Activated naive CD4-positive, alpha-beta T cell treated with anti-CD3 and anti-CD28 coated beads for 36 hours (primary cell): ENCODE data around the gene CIDEB. TPM values are rescaled to one million over a fixed set of nuclear protein-coding genes. Genes with fewer than 3 reads are reported as not detected.
A peak's percentile ranks its signal among the peaks of the same experiment; 100 is the strongest.
"Not testable (repeated sequence)": the region's sequence is repeated elsewhere in the genome, so short reads cannot be mapped to it uniquely, and the experiment has no call there.

Source experiments
- CTCF ChIA-PET: fragments of 350-600 bp; sonication (Branson Sonifier 250); formaldehyde crosslinking; loops from one replicate; lab custom pipeline; 2021; ENCODE audit warnings: antibody characterized with exemption; lab: Charles Lee
- DNase-seq: peaks from one replicate; pipeline ENCODE4 v3.0.0-alpha.2; 2020
- H3K27ac Mint-ChIP-seq: one replicate; pipeline ENCODE4 v1.8.0; 2021; ENCODE audit warnings: mild to moderate bottlenecking, mixed read lengths
- H3K27me3 Mint-ChIP-seq: one replicate; pipeline ENCODE4 v1.8.0; 2021; ENCODE audit warnings: low read depth, mixed read lengths
- H3K36me3 Mint-ChIP-seq: one replicate; pipeline ENCODE4 v1.8.0; 2021; ENCODE audit warnings: low read depth, mixed read lengths
- H3K4me1 Mint-ChIP-seq: one replicate; pipeline ENCODE4 v1.8.0; 2021; ENCODE audit warnings: low read depth, mixed read lengths
- H3K4me3 Mint-ChIP-seq: one replicate; pipeline ENCODE4 v1.8.0; 2021; ENCODE audit warnings: mild to moderate bottlenecking, moderate library complexity, mixed read lengths
- H3K9me3 Mint-ChIP-seq: one replicate; pipeline ENCODE4 v1.8.0; 2021; ENCODE audit warnings: mixed read lengths
- intact Hi-C: fragments of 100-400 bp; cut with micrococcal nuclease; formaldehyde crosslinking; loops from one replicate; pipeline ENCODE4 v1.15.1; 2023
- total RNA-seq, 2 experiments: library from RNA; stranded (reverse); gene quantifications; one replicate each; pipeline ENCODE4 v1.2.3, GENCODE V29; 2021

Gene CIDEB
- total RNA-seq, result 10 to 100 TPM; 10.9 to 15.1 TPM

GRCh38 chr14:24307575-24308341 is at the start of gene CIDEB:
Gene CIDEB, minus strand, starts transcription at chr14:24307977. Its CDS starts 119 bp downstream, at chr14:24307858.
- DNase-seq, result peak; percentile 83
- intact Hi-C loops, result loop anchor here (1.0 kb wide), 7 partner anchors 8 to 249 kb away; partner anchors contain the start of genes DCAF11, DHRS1, MDP1 and NOP9
- peak within 1 kb of the TSS; percentile 25 for H3K27ac Mint-ChIP-seq
- no peaks in the 10 kb centered on the region for H3K9me3 Mint-ChIP-seq
- H3K4me1 Mint-ChIP-seq, result peaks cover 39% of the 10 kb centered on the region
- no peak within 1 kb of the TSS for H3K4me3 Mint-ChIP-seq
- CTCF ChIA-PET, result interaction anchor here (0.6 to 8.5 kb wide), 47 partner anchors 8 to 249 kb away, joined by 3 to 121 read pairs (median 5); partner anchors contain the start of genes ADCY4, CHMP4A, DHRS1 and GMPR2
- no peaks in the 10 kb centered on the region for H3K27me3 Mint-ChIP-seq
- H3K36me3 Mint-ChIP-seq, result peaks cover 34% of the 10 kb centered on the region

GRCh38 chr14:24356208-24356607 is 48.4 kb upstream of the CIDEB start:
- Mint-ChIP-seq H3K4me1 (peaks cover 8% of the 10 kb centered on the region), H3K36me3 (no peaks in the 10 kb centered on the region), H3K4me3 (no peak overlapping the region), H3K27ac (no peak overlapping the region), H3K27me3 (peaks cover 18% of the 10 kb centered on the region), H3K9me3 (no peaks in the 10 kb centered on the region)
- CTCF ChIA-PET, result interaction anchor here (0.6 kb wide), 1 partner anchor 69 kb away, joined by 4 read pairs; no protein-coding TSS in a partner anchor
- intact Hi-C loops, result no loop called here
- no peak for DNase-seq

- intact Hi-C loops, result no loop called here
- peaks cover 23% of the 10 kb centered on the region for H3K27me3 Mint-ChIP-seq
- no peak overlapping the region for H3K4me3 Mint-ChIP-seq
- H3K4me1 Mint-ChIP-seq, result peaks cover 8% of the 10 kb centered on the region
- H3K9me3 Mint-ChIP-seq, result no peaks in the 10 kb centered on the region
- H3K27ac Mint-ChIP-seq, result no peak overlapping the region
- DNase-seq, result no peak
- no peaks in the 10 kb centered on the region for H3K36me3 Mint-ChIP-seq
- CTCF ChIA-PET, result interaction anchor here (0.6 kb wide), 1 partner anchor 81 kb away, joined by 3 read pairs; no protein-coding TSS in a partner anchor
These were observed 47.2 kb upstream of the CIDEB start for GRCh38 chr14:24355009-24355408.

GRCh38 chr14:24354482-24354825 is 46.7 kb upstream of the CIDEB start:
- H3K27me3 Mint-ChIP-seq, result peaks cover 29% of the 10 kb centered on the region
- CTCF ChIA-PET, result interaction anchor here (0.6 kb wide), 1 partner anchor 81 kb away, joined by 3 read pairs; no protein-coding TSS in a partner anchor

GRCh38 chr14:24353559-24354481 is 46.0 kb upstream of the CIDEB start:
- intact Hi-C loops, result no loop called here
- no peak overlapping the region for H3K4me3 Mint-ChIP-seq
- H3K27ac Mint-ChIP-seq, result no peak overlapping the region
- no peak for DNase-seq
- H3K27me3 Mint-ChIP-seq, result peaks cover 31% of the 10 kb centered on the region
- peaks cover 8% of the 10 kb centered on the region for H3K4me1 Mint-ChIP-seq
- H3K9me3 Mint-ChIP-seq, result no peaks in the 10 kb centered on the region
- H3K36me3 Mint-ChIP-seq, result no peaks in the 10 kb centered on the region
- CTCF ChIA-PET, result no interaction called here

More at GRCh38 chr14:24354482-24354825, 46.7 kb upstream of the CIDEB start:
- H3K27ac Mint-ChIP-seq, H3K4me3 Mint-ChIP-seq, H3K36me3 Mint-ChIP-seq, H3K9me3 Mint-ChIP-seq, H3K4me1 Mint-ChIP-seq, intact Hi-C loops, DNase-seq: not testable (repeated sequence)

- H3K27ac Mint-ChIP-seq, result no peak overlapping the region
- DNase-seq, result no peak
- no peaks in the 10 kb centered on the region for H3K36me3 Mint-ChIP-seq
- H3K4me3 Mint-ChIP-seq, result no peak overlapping the region
- CTCF ChIA-PET, result interaction anchor here (0.7 to 1.8 kb wide), 5 partner anchors 18 to 86 kb away, joined by 3 to 11 read pairs (median 5); no protein-coding TSS in a partner anchor
- H3K27me3 Mint-ChIP-seq, result peaks cover 31% of the 10 kb centered on the region
- H3K9me3 Mint-ChIP-seq, result no peaks in the 10 kb centered on the region
- intact Hi-C loops, result no loop called here
- peaks cover 8% of the 10 kb centered on the region for H3K4me1 Mint-ChIP-seq
These were observed 43.7 kb upstream of the CIDEB start for GRCh38 chr14:24351517-24351916.

GRCh38 chr14:24349742-24350141 is 42.0 kb upstream of the CIDEB start:
- Mint-ChIP-seq H3K36me3 (no peaks in the 10 kb centered on the region), H3K4me3 (no peak overlapping the region), H3K4me1 (peaks cover 8% of the 10 kb centered on the region), H3K27me3 (peaks cover 37% of the 10 kb centered on the region), H3K9me3 (no peaks in the 10 kb centered on the region), H3K27ac (no peak overlapping the region)
- DNase-seq, result no peak
- intact Hi-C loops, result no loop called here
- CTCF ChIA-PET, result interaction anchor here (0.7 to 1.2 kb wide), 2 partner anchors 16 to 19 kb away, joined by 4 to 6 read pairs; no protein-coding TSS in a partner anchor

- CTCF ChIA-PET, result interaction anchor here (0.6 to 5.3 kb wide), 5 partner anchors 11 to 83 kb away, joined by 5 to 34 read pairs (median 8); partner anchors contain the start of genes ADCY4, CBLN3 and KHNYN
- DNase-seq, result no peak
These were observed 40.4 kb upstream of the CIDEB start for GRCh38 chr14:24348186-24348585.

GRCh38 chr14:24347134-24347533 is 39.4 kb upstream of the CIDEB start:
- no peak overlapping the region for H3K27ac Mint-ChIP-seq
- no peaks in the 10 kb centered on the region for H3K9me3 Mint-ChIP-seq
- no peaks in the 10 kb centered on the region for H3K4me1 Mint-ChIP-seq
- intact Hi-C loops, result no loop called here
- no peak for DNase-seq
- H3K27me3 Mint-ChIP-seq, result peaks cover 31% of the 10 kb centered on the region
- H3K36me3 Mint-ChIP-seq, result no peaks in the 10 kb centered on the region
- H3K4me3 Mint-ChIP-seq, result no peak overlapping the region
- CTCF ChIA-PET, result interaction anchor here (0.6 to 5.3 kb wide), 5 partner anchors 13 to 261 kb away, joined by 3 to 34 read pairs (median 4); partner anchors contain the start of genes ADCY4, CBLN3 and KHNYN

More at GRCh38 chr14:24348186-24348585, 40.4 kb upstream of the CIDEB start:
- Mint-ChIP-seq H3K4me1 (no peaks in the 10 kb centered on the region), H3K36me3 (no peaks in the 10 kb centered on the region), H3K4me3 (no peak overlapping the region), H3K9me3 (no peaks in the 10 kb centered on the region), H3K27ac (no peak overlapping the region), H3K27me3 (peaks cover 34% of the 10 kb centered on the region)
- intact Hi-C loops, result no loop called here

- intact Hi-C loops, result no loop called here
- H3K4me3 Mint-ChIP-seq, result no peak overlapping the region
- CTCF ChIA-PET, result interaction anchor here (1.2 to 5.3 kb wide), 4 partner anchors 10 to 92 kb away, joined by 3 to 34 read pairs (median 12); partner anchors contain the start of genes ADCY4, CBLN3 and KHNYN
- H3K27me3 Mint-ChIP-seq, result peaks cover 8% of the 10 kb centered on the region
- no peak for DNase-seq
- peaks cover 10% of the 10 kb centered on the region for H3K4me1 Mint-ChIP-seq
- no peak overlapping the region for H3K27ac Mint-ChIP-seq
- no peaks in the 10 kb centered on the region for H3K36me3 Mint-ChIP-seq
- no peaks in the 10 kb centered on the region for H3K9me3 Mint-ChIP-seq
These were observed 36.3 kb upstream of the CIDEB start for GRCh38 chr14:24343795-24344660.

GRCh38 chr14:24342889-24343288 is 35.1 kb upstream of the CIDEB start:
- H3K9me3 Mint-ChIP-seq, result no peaks in the 10 kb centered on the region
- H3K36me3 Mint-ChIP-seq, result no peaks in the 10 kb centered on the region
- intact Hi-C loops, result no loop called here
- DNase-seq, result no peak
- no peak overlapping the region for H3K4me3 Mint-ChIP-seq
- peaks cover 19% of the 10 kb centered on the region for H3K4me1 Mint-ChIP-seq
- no peak overlapping the region for H3K27ac Mint-ChIP-seq
- peaks cover 8% of the 10 kb centered on the region for H3K27me3 Mint-ChIP-seq
- CTCF ChIA-PET, result interaction anchor here (1.2 to 1.4 kb wide), 2 partner anchors 9 to 23 kb away, joined by 3 to 8 read pairs; no protein-coding TSS in a partner anchor
